GM18867 (cell line): ENCODE data around the gene SRGN.

Source experiments
- ATAC-seq: cut with Tn5 transposase; IDR thresholded peaks from one replicate; pipeline ENCODE4 v1.9.1; 2021; ENCODE audit warnings: mild to moderate bottlenecking, moderate library complexity; ENCODE audit not compliant: unreplicated experiment

SRGN gene

GRCh38 chr10:69060127-69060798, 27.6 kb upstream of the SRGN start:
- ATAC-seq: no peak

- peak; percentile 58 for ATAC-seq
Observed at GRCh38 chr10:69061305-69062161, 26.4 kb upstream of the SRGN start.

DNA sequence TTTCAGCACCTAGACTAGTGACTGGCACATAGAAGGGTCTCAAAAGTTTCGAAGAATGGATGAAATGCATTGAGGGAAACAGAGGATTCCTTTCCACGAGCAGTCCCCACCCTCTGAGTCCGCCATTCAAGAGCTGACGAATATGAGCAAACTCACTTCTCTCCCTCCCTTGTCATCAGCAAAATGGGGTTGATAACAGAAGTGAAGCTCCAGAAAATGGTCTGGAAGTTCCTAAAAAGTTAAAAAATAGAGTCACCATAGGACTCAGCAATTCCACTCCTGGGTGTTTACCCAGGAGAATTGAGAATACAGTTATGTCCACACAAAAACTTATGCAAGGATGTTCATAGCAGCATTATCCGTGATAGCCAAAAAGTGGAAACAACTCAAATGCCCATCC, 25.0 kb upstream of the SRGN start:
- no peak for ATAC-seq

GRCh38 chr10:69064762-69065328, 23.1 kb upstream of the SRGN start:
- ATAC-seq: no peak

GRCh38 chr10:69065406-69066361, 22.2 kb upstream of the SRGN start:
- peak; percentile 37 for ATAC-seq

- ATAC-seq: no peak
Observed at GRCh38 chr10:69067189-69067588, 20.7 kb upstream of the SRGN start.

DNA sequence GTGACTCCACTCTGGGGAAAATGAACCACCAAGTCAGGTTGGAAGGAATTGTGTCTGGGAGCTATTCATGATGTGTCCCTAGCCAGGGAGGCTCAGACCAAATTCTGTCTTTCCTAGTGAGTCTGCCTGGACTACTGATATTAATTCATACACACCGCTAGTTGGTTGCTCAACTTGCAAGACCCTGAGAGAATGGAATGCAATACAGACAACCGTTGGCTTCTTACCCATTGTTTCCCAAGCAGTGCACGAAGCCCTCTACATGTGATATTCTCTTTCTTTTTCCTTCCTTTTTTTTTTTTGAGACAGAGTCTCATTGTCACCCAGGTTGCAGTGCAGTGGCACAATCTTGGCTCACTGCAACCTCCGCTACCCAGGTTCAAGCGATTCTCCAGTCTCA, 19.4 kb upstream of the SRGN start:
- ATAC-seq: no peak

DNA sequence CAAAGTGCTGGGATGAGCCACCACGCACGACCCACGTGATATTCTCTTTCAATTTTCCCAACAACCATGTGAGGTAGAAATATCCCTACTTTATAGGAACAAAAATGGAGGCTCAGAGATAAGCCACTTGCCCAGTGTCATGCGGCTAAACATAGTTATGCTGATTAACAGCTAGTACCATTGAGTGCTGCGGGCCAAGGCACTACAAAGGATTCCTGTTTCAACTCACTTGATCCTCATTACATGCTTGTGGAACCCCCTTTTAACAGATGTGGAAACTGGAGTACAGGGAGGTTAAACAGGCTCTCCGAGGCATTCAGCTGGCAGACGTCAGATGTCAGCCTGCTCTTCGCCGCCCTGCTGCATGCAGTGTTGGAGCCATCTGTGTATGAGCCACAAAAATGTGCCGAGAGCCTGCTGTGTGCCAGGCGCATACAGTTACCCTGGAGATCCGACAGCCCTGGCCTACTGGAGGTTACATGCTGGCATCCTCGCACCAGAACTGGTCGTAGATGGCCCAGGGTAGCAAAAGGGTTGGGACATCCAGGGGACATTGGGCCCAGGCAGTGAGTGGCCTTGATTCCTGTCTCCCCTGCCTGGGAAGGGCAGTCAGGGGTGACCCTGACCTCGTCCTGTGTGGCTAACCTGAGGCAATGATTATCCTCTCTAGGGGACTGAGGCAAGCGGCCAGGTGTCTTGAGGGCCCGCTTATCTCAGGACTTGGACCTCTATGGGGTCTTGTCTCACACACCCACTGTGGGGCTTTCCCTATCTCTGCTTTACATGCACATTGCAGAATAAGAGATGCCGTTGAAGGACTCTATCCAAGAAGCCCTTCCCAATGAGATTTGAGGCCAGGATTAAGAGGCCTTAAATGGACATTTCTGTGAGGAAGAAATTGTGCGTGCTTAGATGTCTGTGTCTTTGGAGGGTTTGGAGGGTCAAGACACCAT, 18.5 kb upstream of the SRGN start:
- no peak for ATAC-seq

DNA sequence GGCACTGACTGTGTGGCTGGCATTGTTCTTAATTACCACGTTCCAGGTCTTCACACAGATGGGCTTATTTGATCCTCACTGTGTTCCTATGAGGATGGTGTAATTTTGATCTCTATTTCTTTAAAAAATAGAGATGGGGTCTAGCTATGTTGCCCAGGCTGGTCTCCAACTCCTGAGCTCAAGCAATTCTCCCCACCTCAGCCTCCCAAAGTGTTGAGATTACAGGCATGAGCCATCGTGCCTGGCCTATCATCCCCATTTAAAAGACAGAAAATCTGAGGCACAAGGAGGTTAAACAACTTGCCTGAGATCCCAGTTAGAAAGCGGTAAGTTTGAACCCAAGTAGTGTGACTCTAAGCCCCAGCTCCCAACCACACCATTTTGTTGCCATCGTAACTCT, 17.0 kb upstream of the SRGN start:
- ATAC-seq: no peak

- ATAC-seq: no peak
Observed at GRCh38 chr10:69071610-69072009, 16.3 kb upstream of the SRGN start.

DNA sequence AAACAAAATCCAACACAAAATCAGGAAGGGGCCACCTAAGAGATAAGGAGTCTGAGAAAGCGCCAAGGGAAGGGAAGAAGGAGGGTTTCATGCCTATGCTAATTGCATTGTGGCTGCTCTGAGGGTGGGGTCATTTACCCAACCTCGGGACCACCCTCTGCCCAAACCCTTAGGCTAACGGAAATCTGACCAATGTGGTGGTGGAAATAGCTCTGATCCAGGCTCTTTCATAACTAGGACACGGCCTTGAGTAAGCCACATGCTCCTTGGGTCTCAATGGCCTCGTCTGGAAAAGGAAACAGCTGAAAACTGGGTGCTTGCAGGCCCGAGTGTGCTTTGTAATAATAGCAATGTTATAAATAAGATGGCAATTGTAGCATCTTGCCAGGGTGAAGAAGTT, 14.9 kb upstream of the SRGN start:
- ATAC-seq: no peak

- ATAC-seq: no peak
Observed at GRCh38 chr10:69073736-69074364, 14.1 kb upstream of the SRGN start.

- no peak for ATAC-seq
Observed at GRCh38 chr10:69074532-69074931, 13.4 kb upstream of the SRGN start.

GRCh38 chr10:69075431-69075830, 12.5 kb upstream of the SRGN start:
- ATAC-seq: no peak

- no peak for ATAC-seq
Observed at GRCh38 chr10:69078311-69078710, 9.6 kb upstream of the SRGN start.

DNA sequence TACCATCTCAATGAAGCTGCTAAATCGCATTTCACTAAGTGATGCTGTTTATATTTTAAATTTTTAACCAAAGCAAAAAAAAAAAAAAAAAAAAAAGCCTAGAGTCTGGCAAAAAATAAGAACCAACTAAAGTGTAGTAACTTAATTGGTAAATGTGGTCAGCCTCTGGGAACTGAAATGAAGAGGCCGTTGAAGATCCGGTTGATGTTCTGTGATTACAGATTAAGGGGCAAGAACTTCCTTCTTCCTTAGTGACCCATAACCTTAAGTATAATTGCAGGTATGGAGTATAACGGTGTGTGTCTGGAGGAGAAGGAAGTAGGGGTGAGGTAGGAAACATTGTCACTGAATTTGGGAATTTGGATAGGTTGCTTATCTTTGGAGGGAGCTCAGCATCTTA, 7.7 kb upstream of the SRGN start:
- no peak for ATAC-seq

- ATAC-seq: no peak
Observed at GRCh38 chr10:69086001-69086509, 1.8 kb upstream of the SRGN start.

GRCh38 chr10:69088471-69088769, 517 bp downstream of the SRGN start:
- ATAC-seq: no peak

DNA sequence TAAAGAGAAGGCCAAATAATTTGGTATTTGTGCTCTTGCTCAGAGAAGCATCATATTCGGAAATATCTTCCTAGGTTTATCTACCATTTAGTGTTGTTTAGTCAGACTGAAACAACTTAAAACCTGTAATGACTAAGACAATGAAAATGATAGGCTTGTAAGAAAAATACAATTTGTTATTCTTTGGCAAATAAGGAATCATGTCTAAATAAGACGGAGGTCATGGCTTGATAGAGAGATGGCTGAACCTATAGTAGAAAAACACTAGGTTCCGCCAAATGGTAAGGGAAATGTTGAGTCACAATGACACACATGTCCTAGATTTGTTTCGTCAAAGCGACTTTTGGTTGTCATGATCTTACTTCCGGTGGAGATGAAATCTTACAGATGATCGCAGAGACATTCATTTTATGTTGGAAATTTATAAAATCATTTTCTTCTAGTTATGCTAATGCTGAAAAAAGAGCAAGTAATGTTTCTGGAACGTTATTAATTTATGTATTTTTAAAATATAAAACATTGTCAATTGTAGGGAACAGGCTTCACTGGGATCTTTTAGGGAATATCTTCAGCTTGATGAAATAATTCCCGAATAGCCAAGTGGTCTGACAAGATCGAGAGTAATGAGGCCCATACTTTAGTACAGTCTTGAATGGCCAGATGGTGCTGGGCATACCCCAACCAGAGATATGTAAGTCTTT, 1.0 kb downstream of the SRGN start:
- ATAC-seq: peak; percentile 23
